Tibial artery (tissue), 4 donors: ENCODE data around the gene QSOX1.

Experiments
- DNase-seq, 2 donors: peaks; one replicate each; pipeline ENCODE4 v3.0.0-alpha.2; 2019
- H3K27ac ChIP-seq, 2 donors: fragments of 200-600 bp; sonication (generic) in 1 of 2; 1 replicate in 1 of 2; 2 replicates in 1 of 2; pipeline ENCODE4 v1.5.1; 2018 to 2019; ENCODE audit warnings: mild to moderate bottlenecking in 1 of 2
- H3K27me3 ChIP-seq, 2 donors: fragments of 200-600 bp; sonication (generic) in 1 of 2; one replicate each; pipeline versions ENCODE4 v1.5.1 to v1.6.0; 2016 to 2019
- H3K36me3 ChIP-seq, 3 donors: fragments of 200-600 bp; sonication (generic) in 2 of 3; one replicate each; pipeline ENCODE4 v1.5.1; 2016 to 2019; ENCODE audit warnings: mild to moderate bottlenecking in 2 of 3
- H3K4me1 ChIP-seq, 4 donors: fragments of 200-600 bp; sonication (generic) in 2 of 4; 1 replicate in 3 of 4; 2 replicates in 1 of 4; pipeline ENCODE4 v1.5.1; 2016 to 2019
- H3K4me3 ChIP-seq, 2 donors: fragments of 200-600 bp; sonication (generic) in 1 of 2; 1 replicate in 1 of 2; 2 replicates in 1 of 2; pipeline ENCODE4 v1.5.1; 2018 to 2019; ENCODE audit warnings: mild to moderate bottlenecking in 2 of 2
- H3K9me3 ChIP-seq, 3 donors: fragments of 200-600 bp; sonication (generic) in 1 of 3; one replicate each; pipeline ENCODE4 v1.5.1; 2016 to 2019
- intact Hi-C: fragments of 100-400 bp; cut with DNase I; formaldehyde crosslinking; loops from one replicate; pipeline ENCODE4 v1.15.0; 2023; ENCODE audit warnings: low total_unique reads
- TF ChIP-seq, protein P1 (sequence below), 2 experiments: fragments of 200-600 bp in 1 of 2; fragments of 450-650 bp in 1 of 2; IDR thresholded peaks; one replicate each; pipeline ENCODE4 v1.5.1; 2017 to 2019; ENCODE audit warnings: antibody characterized with exemption in 2 of 2, mild to moderate bottlenecking in 1 of 2, moderate library complexity in 1 of 2

Gene QSOX1

DNA sequence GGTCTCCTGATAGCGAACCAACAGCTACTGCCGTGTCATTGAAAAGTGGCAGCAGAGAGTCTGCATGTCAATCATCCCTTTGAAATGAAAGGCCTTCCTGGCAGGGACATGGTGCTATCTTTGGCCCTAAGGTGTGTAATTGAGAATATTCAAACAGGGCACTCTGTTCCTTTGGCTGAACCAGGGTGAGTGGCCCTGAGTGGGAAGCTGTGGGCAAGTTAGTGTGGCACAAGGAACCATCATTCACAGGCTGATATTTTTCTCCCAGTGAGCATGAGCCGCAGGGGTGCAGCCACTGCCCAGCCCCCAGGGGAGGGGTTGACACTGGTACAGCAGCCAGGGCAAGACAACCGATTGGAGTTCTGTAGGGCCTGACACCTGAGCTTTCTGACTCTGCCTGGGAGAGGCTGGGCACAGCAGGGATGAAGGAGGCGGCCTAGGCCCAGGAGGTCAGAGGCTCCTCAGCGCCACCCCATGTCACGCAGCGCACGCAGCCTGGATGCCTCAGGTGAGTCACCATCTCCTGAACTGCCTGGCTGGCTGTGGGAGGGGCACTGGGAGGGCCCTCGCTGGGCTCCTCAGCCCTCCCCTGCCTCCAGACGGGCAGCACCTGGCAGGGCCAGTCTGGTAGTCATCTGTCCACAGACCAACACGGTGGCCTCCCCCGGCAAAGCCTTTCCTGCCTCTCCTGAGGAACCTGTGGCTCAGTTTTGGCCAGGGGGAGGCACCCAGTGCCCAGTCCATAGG lies 13.2 kb downstream of the QSOX1 start:
- peak in 1 of 2 donors; percentile 47 for DNase-seq
- H3K4me1 ChIP-seq, result peaks cover 0 to 31% (median 15%) of the 10 kb centered on the region in 4 donors
- no peaks in the 10 kb centered on the region for H3K27me3 ChIP-seq
- H3K36me3 ChIP-seq, result peaks cover 0 to 14% (median 10%) of the 10 kb centered on the region in 3 donors
- intact Hi-C loops, result no loop called here
- no peaks in the 10 kb centered on the region for H3K9me3 ChIP-seq
- no peak overlapping the region for H3K4me3 ChIP-seq
- H3K27ac ChIP-seq, result peak overlapping the region in 1 of 2 donors; percentile 20
- TF ChIP-seq, protein P1, sequence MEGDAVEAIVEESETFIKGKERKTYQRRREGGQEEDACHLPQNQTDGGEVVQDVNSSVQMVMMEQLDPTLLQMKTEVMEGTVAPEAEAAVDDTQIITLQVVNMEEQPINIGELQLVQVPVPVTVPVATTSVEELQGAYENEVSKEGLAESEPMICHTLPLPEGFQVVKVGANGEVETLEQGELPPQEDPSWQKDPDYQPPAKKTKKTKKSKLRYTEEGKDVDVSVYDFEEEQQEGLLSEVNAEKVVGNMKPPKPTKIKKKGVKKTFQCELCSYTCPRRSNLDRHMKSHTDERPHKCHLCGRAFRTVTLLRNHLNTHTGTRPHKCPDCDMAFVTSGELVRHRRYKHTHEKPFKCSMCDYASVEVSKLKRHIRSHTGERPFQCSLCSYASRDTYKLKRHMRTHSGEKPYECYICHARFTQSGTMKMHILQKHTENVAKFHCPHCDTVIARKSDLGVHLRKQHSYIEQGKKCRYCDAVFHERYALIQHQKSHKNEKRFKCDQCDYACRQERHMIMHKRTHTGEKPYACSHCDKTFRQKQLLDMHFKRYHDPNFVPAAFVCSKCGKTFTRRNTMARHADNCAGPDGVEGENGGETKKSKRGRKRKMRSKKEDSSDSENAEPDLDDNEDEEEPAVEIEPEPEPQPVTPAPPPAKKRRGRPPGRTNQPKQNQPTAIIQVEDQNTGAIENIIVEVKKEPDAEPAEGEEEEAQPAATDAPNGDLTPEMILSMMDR (IDR thresholded peaks at IDR 0.05), result no peak

DNA sequence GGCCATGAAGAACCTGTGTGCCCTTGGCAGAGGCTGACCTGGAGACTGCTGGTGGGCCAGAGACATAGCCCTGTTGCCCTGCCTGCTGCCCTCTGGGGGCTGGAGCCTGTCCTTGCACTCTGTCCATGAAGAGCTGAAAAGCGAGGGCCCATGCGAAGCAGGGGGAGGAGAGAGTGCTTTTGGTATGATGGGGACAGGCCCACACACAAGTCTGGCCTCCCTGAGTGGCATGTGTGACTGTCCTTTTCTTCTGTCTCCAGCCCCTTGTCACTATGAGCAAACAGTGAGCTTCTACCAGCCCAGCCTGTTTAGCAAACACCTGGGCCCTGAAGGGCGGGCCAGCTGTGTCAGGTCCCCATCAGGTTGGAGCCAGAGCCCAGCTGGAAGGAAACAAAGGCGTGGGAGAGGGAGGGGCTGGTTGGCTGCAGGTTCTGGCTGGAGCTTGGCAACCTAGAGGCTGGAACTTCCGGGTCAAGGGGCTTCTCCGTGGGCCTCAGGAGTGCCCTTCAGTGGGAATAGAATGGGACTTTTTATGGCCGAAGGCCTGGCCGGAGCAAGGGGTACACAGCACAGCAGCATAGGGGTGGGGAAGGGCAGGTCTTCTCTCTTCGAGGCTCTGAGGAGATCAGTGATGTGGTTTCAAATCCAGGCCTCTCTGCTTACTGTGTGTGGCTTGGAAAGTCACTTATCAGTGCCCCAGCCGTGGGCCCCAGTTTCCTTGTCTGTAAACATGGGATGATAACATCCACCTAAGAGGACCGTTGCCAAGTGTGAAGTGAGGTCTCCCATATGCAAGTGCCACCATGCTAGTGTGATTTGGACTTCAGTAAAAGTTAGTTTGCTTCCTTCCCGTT lies 14.3 kb downstream of the QSOX1 start:
- no peaks in the 10 kb centered on the region for H3K27me3 ChIP-seq
- DNase-seq, result peak in 1 of 2 donors; percentile 55
- H3K4me3 ChIP-seq, result no peak overlapping the region
- H3K27ac ChIP-seq, result no peak overlapping the region
- no peaks in the 10 kb centered on the region for H3K9me3 ChIP-seq
- H3K4me1 ChIP-seq, result peaks cover 0 to 38% (median 21%) of the 10 kb centered on the region in 4 donors
- H3K36me3 ChIP-seq, result peaks cover 0 to 14% (median 10%) of the 10 kb centered on the region in 3 donors
- TF ChIP-seq, protein P1 (IDR thresholded peaks at IDR 0.05), result no peak
- intact Hi-C loops, result no loop called here

DNA sequence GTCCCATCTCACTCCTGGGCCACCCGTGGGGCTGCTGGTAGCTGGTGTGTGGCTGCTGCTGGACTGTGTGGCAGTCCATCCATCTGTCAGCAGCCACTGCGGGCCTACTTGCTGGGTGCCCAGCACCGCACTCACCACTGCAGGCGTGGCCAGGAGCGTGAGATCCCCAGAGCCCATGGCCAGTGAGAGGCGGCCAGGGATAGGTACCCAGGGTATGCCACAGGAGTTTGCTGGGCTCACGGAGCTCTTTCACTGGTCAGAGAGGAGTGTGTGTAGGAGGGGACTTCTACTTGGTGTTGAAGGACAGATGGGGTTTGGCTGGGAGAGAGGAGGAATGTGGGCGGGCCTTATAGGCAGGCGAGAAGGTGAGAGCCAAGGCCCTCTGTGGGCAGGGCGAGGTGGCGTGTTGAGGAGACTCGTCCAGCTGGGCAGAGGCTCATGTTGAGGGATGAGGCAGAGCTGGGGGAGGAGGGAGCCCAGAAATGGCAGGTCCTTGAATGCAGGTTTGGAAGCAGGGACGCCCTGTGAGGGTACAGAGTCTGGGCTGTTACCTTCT lies 15.0 kb downstream of the QSOX1 start:
- intact Hi-C loops, result no loop called here
- Histone ChIP-seq H3K27ac (no peak overlapping the region), H3K27me3 (no peaks in the 10 kb centered on the region), H3K4me1 (peaks cover 0 to 38% (median 27%) of the 10 kb centered on the region in 4 donors), H3K9me3 (no peaks in the 10 kb centered on the region), H3K36me3 (peaks cover 0 to 14% (median 10%) of the 10 kb centered on the region in 3 donors), H3K4me3 (no peak overlapping the region)
- TF ChIP-seq, protein P1 (IDR thresholded peaks at IDR 0.05), result no peak
- peak in 1 of 2 donors; percentile 44 for DNase-seq

DNA sequence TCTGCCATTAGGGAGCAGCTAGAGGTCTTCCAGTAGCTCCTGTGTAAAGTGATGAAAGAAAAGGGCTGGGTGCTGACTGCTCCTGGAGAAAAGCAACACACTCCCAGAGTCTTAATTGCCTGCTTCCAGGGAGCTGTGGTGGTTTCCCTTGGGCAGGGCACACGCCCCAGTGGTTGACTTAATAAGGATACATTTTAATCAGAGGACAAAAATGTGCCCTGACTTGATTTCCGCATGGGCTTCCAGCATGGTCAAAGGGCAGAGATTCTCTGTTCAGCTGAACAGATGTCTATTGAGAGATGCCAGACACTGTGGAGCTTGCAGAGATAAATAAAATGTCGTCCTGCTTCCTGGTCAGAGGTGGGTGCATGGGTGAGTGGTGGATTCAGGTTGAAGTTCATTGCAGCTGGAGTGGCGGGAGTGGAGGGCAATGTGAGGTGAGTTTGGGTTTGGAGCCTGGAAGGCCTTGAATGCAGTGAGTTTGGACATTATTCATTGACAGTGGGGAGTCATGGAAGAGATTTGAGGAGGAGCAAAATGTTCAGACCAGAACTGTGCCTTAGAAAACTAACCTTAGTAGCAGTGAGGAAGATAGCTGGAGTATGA lies 16.0 kb downstream of the QSOX1 start:
- peak in 1 of 2 donors; percentile 10 for DNase-seq
- no peak overlapping the region for H3K4me3 ChIP-seq
- peaks cover 0 to 38% (median 26%) of the 10 kb centered on the region in 4 donors for H3K4me1 ChIP-seq
- intact Hi-C loops, result no loop called here
- TF ChIP-seq, protein P1 (IDR thresholded peaks at IDR 0.05), result no peak
- H3K27me3 ChIP-seq, result no peaks in the 10 kb centered on the region
- H3K27ac ChIP-seq, result no peak overlapping the region
- H3K9me3 ChIP-seq, result no peaks in the 10 kb centered on the region
- peaks cover 0 to 14% (median 10%) of the 10 kb centered on the region in 3 donors for H3K36me3 ChIP-seq

DNA sequence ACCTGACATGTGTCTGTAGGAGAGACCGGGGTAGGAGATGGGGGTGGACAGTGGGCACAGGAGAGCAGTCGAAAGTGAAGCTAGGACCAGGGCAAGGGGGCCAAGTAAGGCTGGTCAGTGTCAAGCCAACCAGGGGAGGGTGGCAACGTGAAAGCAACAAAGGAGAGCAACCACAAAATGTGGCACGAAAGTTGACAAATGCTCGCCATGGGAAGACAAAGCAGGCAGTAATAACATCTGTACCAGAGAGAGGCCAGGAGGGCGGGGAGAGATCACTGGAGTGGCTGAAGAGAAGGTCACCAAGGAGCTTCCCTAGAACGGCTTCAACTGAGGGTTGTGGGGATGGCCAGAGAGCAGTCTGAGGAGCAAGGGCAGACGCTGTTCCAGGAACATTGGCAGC lies 17.0 kb downstream of the QSOX1 start:
- Histone ChIP-seq H3K27me3 (no peaks in the 10 kb centered on the region), H3K9me3 (no peaks in the 10 kb centered on the region), H3K4me3 (no peak overlapping the region), H3K4me1 (peaks cover 0 to 28% (median 19%) of the 10 kb centered on the region in 4 donors), H3K27ac (no peak overlapping the region), H3K36me3 (peaks cover 0 to 16% (median 14%) of the 10 kb centered on the region in 3 donors)
- intact Hi-C loops, result no loop called here
- DNase-seq, result peak in 1 of 2 donors; percentile 25
- TF ChIP-seq, protein P1 (IDR thresholded peaks at IDR 0.05), result no peak
